Central memory CD8-positive, alpha-beta T cell (primary cell): ENCODE data around the gene DSP.

Experiments
- ATAC-seq: fragments of 150-1000 bp; cut with Tn5 transposase; replicated peaks from 2 replicates; pipeline ENCODE4 v1.10.0; 2022; ENCODE audit warnings: mild to moderate bottlenecking, moderate FRiP score, moderate number of reproducible peaks; ENCODE audit not compliant: poor library complexity, severe bottlenecking; ENCODE audit errors: extremely low read depth
- DNase-seq, 2 donors: peaks; one replicate each; pipeline ENCODE4 v3.0.0; 2021; ENCODE audit warnings: low spot score in 2 of 2
- H3K27ac Mint-ChIP-seq: one replicate; pipeline ENCODE4 v1.8.0; 2022; ENCODE audit warnings: low read depth, mild to moderate bottlenecking, moderate library complexity, mixed read lengths
- H3K27me3 Mint-ChIP-seq: one replicate; pipeline ENCODE4 v1.8.0; 2022; ENCODE audit warnings: mixed read lengths
- H3K36me3 Mint-ChIP-seq: one replicate; pipeline ENCODE4 v1.8.0; 2022; ENCODE audit warnings: mild to moderate bottlenecking, moderate library complexity, mixed read lengths; ENCODE audit not compliant: insufficient read depth
- H3K4me1 Mint-ChIP-seq: one replicate; pipeline ENCODE4 v1.8.0; 2022; ENCODE audit warnings: mixed read lengths
- H3K4me3 Mint-ChIP-seq: one replicate; pipeline ENCODE4 v1.8.0; 2022; ENCODE audit warnings: mild to moderate bottlenecking, moderate library complexity, mixed read lengths
- H3K9me3 Mint-ChIP-seq: one replicate; pipeline ENCODE4 v1.8.0; 2022; ENCODE audit warnings: mixed read lengths

The DSP gene

DNA sequence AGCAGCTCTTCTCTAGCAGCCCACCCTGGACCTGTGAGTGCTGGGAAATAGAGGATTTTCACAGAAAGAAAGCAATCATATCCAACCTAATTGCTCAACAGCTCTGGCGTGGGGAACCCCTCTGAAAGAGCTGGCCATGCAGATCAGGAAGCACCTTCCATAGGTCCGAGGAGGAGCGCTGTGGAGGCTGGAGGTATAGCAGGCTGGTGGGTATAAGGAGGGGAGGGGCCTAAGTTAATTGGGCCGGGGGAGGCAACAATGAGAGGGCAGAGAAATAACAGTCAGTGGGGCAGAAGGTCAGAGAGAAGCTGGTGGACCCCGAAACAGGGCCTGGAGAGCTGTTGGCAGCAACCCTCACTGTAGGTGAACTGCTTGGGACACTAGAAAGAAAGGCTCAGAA is 89.3 kb downstream of the DSP start:
- no peaks in the 10 kb centered on the region for H3K9me3 Mint-ChIP-seq
- H3K4me3 Mint-ChIP-seq = no peak overlapping the region
- peaks cover 30% of the 10 kb centered on the region for H3K27me3 Mint-ChIP-seq
- H3K27ac Mint-ChIP-seq = no peak overlapping the region
- H3K4me1 Mint-ChIP-seq = no peaks in the 10 kb centered on the region
- DNase-seq (no peak), ATAC-seq (no peak)
- no peaks in the 10 kb centered on the region for H3K36me3 Mint-ChIP-seq

GRCh38 chr6:7631466-7631865 is 90.0 kb downstream of the DSP start:
- Mint-ChIP-seq H3K4me3 (no peak overlapping the region), H3K27ac (no peak overlapping the region), H3K27me3 (peaks cover 30% of the 10 kb centered on the region), H3K36me3 (no peaks in the 10 kb centered on the region), H3K9me3 (no peaks in the 10 kb centered on the region), H3K4me1 (no peaks in the 10 kb centered on the region)
- DNase-seq (no peak), ATAC-seq (no peak)

DNA sequence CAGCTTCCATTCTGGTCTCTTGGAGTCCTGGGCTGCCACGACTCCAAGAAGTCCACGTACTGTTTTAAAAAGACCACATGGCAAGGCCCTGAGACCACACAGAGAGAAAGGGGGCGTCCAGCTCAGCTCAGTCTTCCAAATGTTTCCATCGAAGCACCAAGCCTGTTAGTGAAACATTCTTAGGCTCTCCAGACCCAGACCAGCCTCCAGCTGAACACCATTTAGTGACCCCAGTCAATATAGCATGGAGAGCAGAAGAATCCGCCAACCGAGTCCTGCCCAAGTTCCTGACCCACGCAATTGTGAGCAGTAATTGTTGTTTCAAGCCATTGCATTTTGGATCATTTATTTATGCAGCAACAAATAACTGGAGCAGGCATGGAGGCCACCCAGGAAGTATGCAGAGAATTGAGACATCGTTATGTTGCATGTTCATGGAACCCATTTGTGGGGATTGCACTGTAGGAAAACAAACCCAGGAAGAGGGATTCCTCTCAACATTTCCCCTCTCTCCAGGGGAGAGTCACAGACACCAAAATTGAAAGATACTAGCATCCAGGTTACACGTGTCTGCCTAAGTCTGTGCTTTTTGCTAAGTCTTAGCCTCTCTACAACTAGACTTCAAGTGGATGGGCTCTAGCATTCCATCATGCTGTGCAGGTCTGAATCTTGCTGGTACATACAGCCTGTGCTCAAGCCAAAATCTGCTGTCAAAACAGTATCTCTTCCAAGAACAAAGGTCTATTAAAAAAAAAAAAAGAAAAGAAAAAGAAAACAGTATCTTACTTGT is 91.2 kb downstream of the DSP start:
- H3K27me3 Mint-ChIP-seq = peaks cover 39% of the 10 kb centered on the region
- ATAC-seq (no peak), DNase-seq (no peak)
- H3K36me3 Mint-ChIP-seq = no peaks in the 10 kb centered on the region
- no peaks in the 10 kb centered on the region for H3K9me3 Mint-ChIP-seq
- H3K4me3 Mint-ChIP-seq = no peak overlapping the region
- H3K27ac Mint-ChIP-seq = no peak overlapping the region
- H3K4me1 Mint-ChIP-seq = no peaks in the 10 kb centered on the region

- no peak for ATAC-seq
Observed at GRCh38 chr6:7633361-7633760, 91.9 kb downstream of the DSP start.

DNA sequence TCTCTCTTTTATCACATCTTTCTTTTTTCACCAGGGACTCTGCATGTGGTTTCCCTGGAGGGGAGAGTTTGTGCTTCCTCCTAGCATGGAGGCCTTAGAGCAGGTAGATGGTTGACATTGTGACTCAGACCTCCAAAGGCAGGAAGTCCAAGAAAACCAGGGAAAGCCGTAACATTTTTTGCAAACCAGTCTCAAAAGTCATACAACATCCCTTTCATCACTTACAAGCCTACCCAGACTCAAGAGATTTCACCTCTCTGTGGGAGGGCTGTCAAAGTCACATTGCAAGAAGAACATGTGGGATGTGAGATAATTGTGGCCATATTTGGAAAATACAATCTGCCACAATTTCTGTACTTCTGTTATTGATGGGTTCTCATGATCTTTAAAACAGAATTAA is 94.7 kb downstream of the DSP start:
- ATAC-seq = no peak
- no peaks in the 10 kb centered on the region for H3K9me3 Mint-ChIP-seq
- H3K27ac Mint-ChIP-seq = no peak overlapping the region
- H3K4me1 Mint-ChIP-seq = no peaks in the 10 kb centered on the region
- H3K4me3 Mint-ChIP-seq = no peak overlapping the region
- no peaks in the 10 kb centered on the region for H3K36me3 Mint-ChIP-seq
- H3K27me3 Mint-ChIP-seq = peaks cover 26% of the 10 kb centered on the region
- DNase-seq = no peak

More at GRCh38 chr6:7633361-7633760, 91.9 kb downstream of the DSP start:
- no peak overlapping the region for H3K27ac Mint-ChIP-seq
- H3K4me3 Mint-ChIP-seq = no peak overlapping the region
- no peaks in the 10 kb centered on the region for H3K36me3 Mint-ChIP-seq
- no peaks in the 10 kb centered on the region for H3K4me1 Mint-ChIP-seq
- peaks cover 44% of the 10 kb centered on the region for H3K27me3 Mint-ChIP-seq
- no peaks in the 10 kb centered on the region for H3K9me3 Mint-ChIP-seq
- DNase-seq = no peak
